Spleen (tissue), 11 donors: ENCODE measurements around the gene NFYC. TPM values are rescaled to one million over a fixed set of nuclear protein-coding genes. Genes with fewer than 3 reads are reported as not detected.

Source experiments
- DNase-seq: peaks from one replicate; pipeline ENCODE4 v3.0.0-alpha.2; 2020
- H3K27ac ChIP-seq, 8 donors: fragments of 200-600 bp; sonication (generic) in 7 of 8; 1 replicate in 4 of 8; 2 replicates in 4 of 8; pipeline versions ENCODE4 v1.5.0 to v1.8.0; 2016 to 2021; ENCODE audit warnings: inconsistent platforms in 4 of 8, mild to moderate bottlenecking in 4 of 8, moderate library complexity in 1 of 8
- H3K27me3 ChIP-seq, 7 donors: fragments of 200-600 bp; sonication (generic) in 6 of 7; replicated peaks in 1 of 7; 1 replicate in 4 of 7; 2 replicates in 3 of 7; pipeline versions ENCODE4 v1.5.0 to v1.8.0; 2016 to 2021; ENCODE audit warnings: inconsistent platforms in 3 of 7, mild to moderate bottlenecking in 1 of 7
- H3K36me3 ChIP-seq, 6 donors: fragments of 200-600 bp; sonication (generic) in 5 of 6; 1 replicate in 4 of 6; 2 replicates in 2 of 6; pipeline versions ENCODE4 v1.5.0 to v1.8.0; 2016 to 2021; ENCODE audit warnings: inconsistent platforms in 2 of 6
- H3K4me1 ChIP-seq, 6 donors: fragments of 200-600 bp; sonication (generic) in 5 of 6; 1 replicate in 3 of 6; 2 replicates in 3 of 6; pipeline versions ENCODE4 v1.5.0 to v1.8.0; 2016 to 2021; ENCODE audit warnings: inconsistent platforms in 3 of 6
- H3K4me3 ChIP-seq, 8 donors: fragments of 200-600 bp; sonication (generic) in 7 of 8; 1 replicate in 4 of 8; 2 replicates in 4 of 8; pipeline versions ENCODE4 v1.5.0 to v1.8.0; 2016 to 2021; ENCODE audit warnings: inconsistent platforms in 4 of 8, mild to moderate bottlenecking in 4 of 8, moderate library complexity in 2 of 8
- H3K9me3 ChIP-seq, 8 donors: fragments of 200-600 bp; sonication (generic) in 7 of 8; 1 replicate in 4 of 8; 2 replicates in 4 of 8; pipeline versions ENCODE4 v1.5.0 to v1.8.0; 2016 to 2021; ENCODE audit warnings: inconsistent platforms in 4 of 8
- POLR2A ChIP-seq, 3 donors: fragments of 450-650 bp; IDR thresholded peaks; one replicate each; pipeline ENCODE4 v1.5.1; 2017; ENCODE audit warnings: antibody characterized with exemption in 3 of 3, mild to moderate bottlenecking in 1 of 3
- POLR2AphosphoS5 ChIP-seq, 3 donors: sonication (generic); formaldehyde crosslinking; IDR thresholded peaks; one replicate each; pipeline ENCODE4 v1.5.1; 2017; ENCODE audit warnings: antibody characterized with exemption in 3 of 3
- WGBS, 5 donors: extraction: QIAGEN DNeasy Blood & Tissue Kit in 3 of 5; methylation state at CpG; one replicate each; pipeline versions ENCODE4 v1.1.5 to v1.1.7; 2013 to 2018; 5-methylcytosine and 5-hydroxymethylcytosine counted together
- intact Hi-C: fragments of 100-400 bp; cut with DNase I; formaldehyde crosslinking; loops from one replicate; pipeline ENCODE4 v1.15.0; 2023; ENCODE audit warnings: low total_unique reads
- polyA plus RNA-seq, 3 donors: library from polyadenylated mRNA; stranded (reverse); fragments of 200-250 nt; gene quantifications; one replicate each; pipeline ENCODE4 v1.2.1, GENCODE V29; 2013
- total RNA-seq, 7 donors: library from RNA; depleted of rRNA in 3 of 7; stranded (reverse); fragments of >200 nt in 3 of 7; fragmentation: NEBNext Ultra II Directional in 4 of 7; extraction: Animal tissue kit (Norgen Biotek cat#: 25700) in 4 of 7; gene quantifications; one replicate each; pipeline versions ENCODE4 v1.1.0 to v1.2.1, GENCODE V29; 2016 to 2021
- TF ChIP-seq, protein P1 (sequence below), 11 experiments: fragments of 200-600 bp in 7 of 11; fragments of 450-650 bp in 4 of 11; sonication (generic) in 4 of 11; IDR thresholded peaks in 8 of 11; conservative IDR thresholded peaks in 3 of 11; 1 replicate in 7 of 11; 2 replicates in 4 of 11; pipeline versions ENCODE4 v1.4.0 to v1.8.0; 2016 to 2021; ENCODE audit warnings: antibody characterized with exemption in 11 of 11, inconsistent platforms in 4 of 11, mild to moderate bottlenecking in 1 of 11
- donor health status: healthy with polysubstance abuse.
- donor health status: DM: no; HTN: no; CAD: no; lungs with moderate emphysema.
- donor health status: DM: no; HTN: no; CAD: no.
- donor health status: Bipolar disorder and iron deficiency.
- donor health status: healthy.
- donor health status: DM: no; HTN: no; CAD: no.
- donor health status: DM: yes; HTN: yes; CAD: no.

The NFYC gene
- total and polyA plus RNA-seq, 10 donors, result 34.6 to 99.0 (median 67.7) TPM

DNA sequence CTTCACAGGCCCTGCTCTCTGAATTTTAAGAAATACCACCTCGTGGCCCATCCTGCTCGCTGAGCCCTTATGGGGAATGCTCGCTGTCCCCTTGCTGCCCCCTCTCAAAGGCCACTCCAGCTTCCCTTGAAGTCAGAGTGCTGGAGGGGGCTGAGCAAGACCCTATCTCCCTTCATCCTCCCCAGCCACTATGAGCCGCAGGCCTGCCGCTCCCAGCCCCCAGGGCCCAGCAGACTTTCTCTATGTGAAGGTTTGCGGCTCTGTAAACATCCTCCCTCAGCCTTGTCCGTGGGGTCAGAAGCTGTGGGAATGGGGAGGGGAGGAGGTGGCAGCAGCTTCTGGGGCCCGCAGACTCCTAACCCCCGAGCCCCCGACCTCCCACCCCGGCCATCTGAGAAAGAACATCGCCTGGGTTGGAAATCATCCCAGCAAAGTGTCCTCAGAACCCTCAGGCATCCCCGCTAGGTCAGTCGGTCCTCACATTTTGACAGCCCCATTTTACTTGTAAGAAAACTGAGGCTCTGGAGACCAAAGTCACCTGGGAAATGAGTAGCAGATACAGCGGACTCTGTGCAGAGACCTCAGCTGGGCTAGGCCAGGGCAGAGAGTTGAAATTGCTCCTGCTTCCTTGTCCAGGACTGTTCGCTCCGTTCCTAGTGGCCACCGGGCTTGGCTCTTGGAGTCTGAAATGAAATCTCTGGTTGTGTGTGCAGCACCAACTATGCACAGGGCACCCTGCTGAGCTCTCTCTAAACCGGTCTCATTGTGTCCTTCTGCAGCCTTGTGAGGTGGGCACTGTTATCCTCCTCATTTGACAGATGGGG is 96.4 kb downstream of the NFYC start:
- intact Hi-C loops, result no loop called here
- TF ChIP-seq, protein P1, sequence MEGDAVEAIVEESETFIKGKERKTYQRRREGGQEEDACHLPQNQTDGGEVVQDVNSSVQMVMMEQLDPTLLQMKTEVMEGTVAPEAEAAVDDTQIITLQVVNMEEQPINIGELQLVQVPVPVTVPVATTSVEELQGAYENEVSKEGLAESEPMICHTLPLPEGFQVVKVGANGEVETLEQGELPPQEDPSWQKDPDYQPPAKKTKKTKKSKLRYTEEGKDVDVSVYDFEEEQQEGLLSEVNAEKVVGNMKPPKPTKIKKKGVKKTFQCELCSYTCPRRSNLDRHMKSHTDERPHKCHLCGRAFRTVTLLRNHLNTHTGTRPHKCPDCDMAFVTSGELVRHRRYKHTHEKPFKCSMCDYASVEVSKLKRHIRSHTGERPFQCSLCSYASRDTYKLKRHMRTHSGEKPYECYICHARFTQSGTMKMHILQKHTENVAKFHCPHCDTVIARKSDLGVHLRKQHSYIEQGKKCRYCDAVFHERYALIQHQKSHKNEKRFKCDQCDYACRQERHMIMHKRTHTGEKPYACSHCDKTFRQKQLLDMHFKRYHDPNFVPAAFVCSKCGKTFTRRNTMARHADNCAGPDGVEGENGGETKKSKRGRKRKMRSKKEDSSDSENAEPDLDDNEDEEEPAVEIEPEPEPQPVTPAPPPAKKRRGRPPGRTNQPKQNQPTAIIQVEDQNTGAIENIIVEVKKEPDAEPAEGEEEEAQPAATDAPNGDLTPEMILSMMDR (IDR thresholded peaks at IDR 0.05 in 8 of 11, conservative IDR thresholded peaks at IDR 0.05 in 3 of 11), result no peak
- TF ChIP-seq POLR2AphosphoS5 (IDR thresholded peaks at IDR 0.05), result no peak
- no peak for TF ChIP-seq POLR2A (IDR thresholded peaks at IDR 0.05)
- peaks cover 4 to 23% (median 13%) of the 10 kb centered on the region in 6 donors for H3K4me1 ChIP-seq
- H3K27me3 ChIP-seq, result peaks cover 0 to 34% (median 21%) of the 10 kb centered on the region in 7 donors
- no peak overlapping the region for H3K27ac ChIP-seq
- H3K36me3 ChIP-seq, result no peaks in the 10 kb centered on the region
- H3K9me3 ChIP-seq, result no peaks in the 10 kb centered on the region
- H3K4me3 ChIP-seq, result no peak overlapping the region
- DNase-seq, result no peak
- 83 to 93% (median 91%) methylated on average over 14 to 19 of the region's 19 CpGs for WGBS, 5 donors

- H3K36me3 ChIP-seq, result no peaks in the 10 kb centered on the region
- H3K4me1 ChIP-seq, result peaks cover 0 to 15% (median 6%) of the 10 kb centered on the region in 6 donors
- no peak overlapping the region for H3K4me3 ChIP-seq
- DNase-seq, result no peak
- intact Hi-C loops, result no loop called here
- WGBS, 5 donors, result 83 to 92% (median 90%) methylated on average over 11 to 17 of the region's 17 CpGs
- peaks cover 0 to 27% (median 14%) of the 10 kb centered on the region in 7 donors for H3K27me3 ChIP-seq
- TF ChIP-seq POLR2A (IDR thresholded peaks at IDR 0.05), result no peak
- TF ChIP-seq, protein P1 (IDR thresholded peaks at IDR 0.05 in 8 of 11, conservative IDR thresholded peaks at IDR 0.05 in 3 of 11), result no peak
- no peak for TF ChIP-seq POLR2AphosphoS5 (IDR thresholded peaks at IDR 0.05)
- no peaks in the 10 kb centered on the region for H3K9me3 ChIP-seq
- H3K27ac ChIP-seq, result no peak overlapping the region
These were observed 97.2 kb downstream of the NFYC start for GRCh38 chr1:40788561-40789341.

DNA sequence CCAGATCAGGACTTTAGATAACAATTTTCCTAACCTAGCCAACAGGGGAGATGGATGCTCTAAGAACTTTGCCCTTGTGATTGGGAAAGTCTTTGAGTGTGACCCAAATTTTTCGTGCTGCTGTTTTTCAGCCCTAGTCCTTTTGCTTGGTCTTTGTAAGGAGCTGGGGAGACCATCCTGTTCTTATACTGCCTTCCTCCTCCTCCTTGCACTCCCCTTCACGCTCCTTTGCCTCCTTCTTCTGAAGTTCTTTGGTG is 97.8 kb downstream of the NFYC start:
- intact Hi-C loops, result no loop called here
- WGBS, 5 donors, result 61 to 87% (median 79%) methylated on average over 2 of the region's 2 CpGs
- peaks cover 0 to 13% (median 4%) of the 10 kb centered on the region in 6 donors for H3K4me1 ChIP-seq
- peaks cover 0 to 23% (median 12%) of the 10 kb centered on the region in 7 donors for H3K27me3 ChIP-seq
- no peak overlapping the region for H3K27ac ChIP-seq
- TF ChIP-seq POLR2A (IDR thresholded peaks at IDR 0.05), result no peak
- no peak for TF ChIP-seq POLR2AphosphoS5 (IDR thresholded peaks at IDR 0.05)
- TF ChIP-seq, protein P1 (IDR thresholded peaks at IDR 0.05 in 8 of 11, conservative IDR thresholded peaks at IDR 0.05 in 3 of 11), result no peak
- H3K36me3 ChIP-seq, result no peaks in the 10 kb centered on the region
- no peak for DNase-seq
- no peak overlapping the region for H3K4me3 ChIP-seq
- no peaks in the 10 kb centered on the region for H3K9me3 ChIP-seq
